ENCODE data around the gene NAB2. TPM values are rescaled to one million over a fixed set of nuclear protein-coding genes. Genes with fewer than 3 reads are reported as not detected.

NAB2 gene
- polyA plus RNA-seq, 3 donors: 3.9 to 26.9 (median 17.1) TPM

GRCh38 chr12:57124261-57124877, 35.5 kb downstream of the NAB2 start:
- WGBS, 3 donors: 13 to 17% (median 15%) methylated on average over 10 of the region's 10 CpGs

GRCh38 chr12:57126061-57126460, 37.1 kb downstream of the NAB2 start:
- WGBS, 3 donors: 91 to 95% (median 92%) methylated on average over 11 of the region's 11 CpGs
- H3K27ac ChIP-seq (ENCODE audit: low read depth, low read length): no peak overlapping the region

More at GRCh38 chr12:57124261-57124877, 35.5 kb downstream of the NAB2 start:
- H3K27ac ChIP-seq (ENCODE audit: low read depth, low read length): no peak overlapping the region

- 37 to 51% (median 43%) methylated on average over 7 of the region's 7 CpGs for WGBS, 3 donors
- H3K27ac ChIP-seq (ENCODE audit: low read depth, low read length): no peak overlapping the region
Observed at GRCh38 chr12:57126561-57126960, 37.6 kb downstream of the NAB2 start.

- H3K27ac ChIP-seq (ENCODE audit: low read depth, low read length): no peak overlapping the region
- 3 to 6% (median 4%) methylated on average over 26 of the region's 26 CpGs for WGBS, 3 donors
Observed at GRCh38 chr12:57127101-57127725, 38.3 kb downstream of the NAB2 start.

GRCh38 chr12:57127726-57128518, 39.0 kb downstream of the NAB2 start, which contains the start of gene LRP1:
Gene LRP1, plus strand, starts transcription at chr12:57128483. Its CDS starts 482 bp downstream, at chr12:57128965.
- peak within 1 kb of the TSS; percentile 74 for H3K27ac ChIP-seq (ENCODE audit: low read depth, low read length)
- WGBS, 3 donors: 0 to 1% (median 0%) methylated on average over 40 to 57 of the region's 57 CpGs

GRCh38 chr12:57128519-57129247, 39.8 kb downstream of the NAB2 start:
- H3K27ac ChIP-seq (ENCODE audit: low read depth, low read length): no peak overlapping the region
- WGBS, 3 donors: 3 to 8% (median 3%) methylated on average over 25 to 35 of the region's 35 CpGs

GRCh38 chr12:57129321-57129842, 40.5 kb downstream of the NAB2 start:
- WGBS, 3 donors: 15 to 22% (median 16%) methylated on average over 10 to 12 of the region's 12 CpGs
- no peak overlapping the region for H3K27ac ChIP-seq (ENCODE audit: low read depth, low read length)

GRCh38 chr12:57129889-57130288, 41.0 kb downstream of the NAB2 start:
- H3K27ac ChIP-seq (ENCODE audit: low read depth, low read length): no peak overlapping the region

GRCh38 chr12:57130941-57131340, 42.0 kb downstream of the NAB2 start:
- WGBS, 3 donors: 48 to 70% (median 68%) methylated on average over 2 of the region's 2 CpGs
- H3K27ac ChIP-seq (ENCODE audit: low read depth, low read length): no peak overlapping the region

GRCh38 chr12:57131896-57132744, 43.2 kb downstream of the NAB2 start:
- H3K27ac ChIP-seq (ENCODE audit: low read depth, low read length): peak overlapping the region; percentile 4
- WGBS, 3 donors: 47 to 68% (median 52%) methylated on average over 9 of the region's 9 CpGs

GRCh38 chr12:57133013-57133569, 44.2 kb downstream of the NAB2 start:
- no peak overlapping the region for H3K27ac ChIP-seq (ENCODE audit: low read depth, low read length)
- 58 to 66% (median 66%) methylated on average over 4 of the region's 4 CpGs for WGBS, 3 donors

GRCh38 chr12:57133916-57134315, 45.0 kb downstream of the NAB2 start:
- peak overlapping the region; percentile 36 for H3K27ac ChIP-seq (ENCODE audit: low read depth, low read length)
- 48 to 58% (median 52%) methylated on average over 5 to 6 of the region's 6 CpGs for WGBS, 3 donors

GRCh38 chr12:57134949-57135348, 46.0 kb downstream of the NAB2 start:
- WGBS, 3 donors: 68 to 83% (median 73%) methylated on average over 9 of the region's 9 CpGs
- no peak overlapping the region for H3K27ac ChIP-seq (ENCODE audit: low read depth, low read length)

GRCh38 chr12:57135527-57136326, 46.8 kb downstream of the NAB2 start:
- whole genome bisulfite sequencing, 3 donors: 28 to 61% (median 37%) methylated on average over 15 to 18 of the region's 18 CpGs
- peak overlapping the region; percentile 1 for H3K27ac ChIP-seq (ENCODE audit: low read depth, low read length)

- peak overlapping the region; percentile 49 for H3K27ac ChIP-seq (ENCODE audit: low read depth, low read length)
- WGBS, 3 donors: 41 to 78% (median 46%) methylated on average over 13 of the region's 13 CpGs
Observed at GRCh38 chr12:57138526-57139272, 49.8 kb downstream of the NAB2 start.

All from adipose tissue (tissue), 3 donors.